Naive thymus-derived CD8-positive, alpha-beta T cell (primary cell): ENCODE measurements around the gene ZNF619. TPM values are rescaled to one million over a fixed set of nuclear protein-coding genes. Genes with fewer than 3 reads are reported as not detected.

ENCODE experiments used
- ATAC-seq, 2 donors: fragments of 150-1000 bp; cut with Tn5 transposase in 1 of 2; sonication (Bioruptor Pico), chemical (Tn5 transposase) in 1 of 2; 1 replicate in 1 of 2; 2 replicates in 1 of 2; pipeline ENCODE4 v1.10.0; 2021; ENCODE audit warnings: mild to moderate bottlenecking in 2 of 2, moderate library complexity in 2 of 2
- POLR2A ChIA-PET: fragments of 350-600 bp; sonication (Branson Sonifier 250); formaldehyde crosslinking; loops from one replicate; lab custom pipeline; 2021; ENCODE audit warnings: antibody characterized with exemption; lab: Charles Lee
- DNase-seq, 10 donors: peaks; one replicate each; pipeline versions ENCODE4 v3.0.0 to v3.0.0-alpha.2; 2020 to 2022
- H3K27ac Mint-ChIP-seq, 10 donors: one replicate each; pipeline ENCODE4 v1.8.0; 2020 to 2022; ENCODE audit warnings: mild to moderate bottlenecking in 10 of 10, mixed read lengths in 10 of 10, moderate library complexity in 4 of 10, inconsistent platforms in 1 of 10
- H3K27me3 Mint-ChIP-seq, 5 donors: one replicate each; pipeline ENCODE4 v1.8.0; 2021 to 2022; ENCODE audit warnings: mixed read lengths in 5 of 5
- H3K36me3 Mint-ChIP-seq, 3 donors: one replicate each; pipeline ENCODE4 v1.8.0; 2020 to 2022; ENCODE audit warnings: mixed read lengths in 3 of 3, mild to moderate bottlenecking in 2 of 3, inconsistent platforms in 1 of 3
- H3K4me1 Mint-ChIP-seq, 4 donors: one replicate each; pipeline ENCODE4 v1.8.0; 2021 to 2022; ENCODE audit warnings: mixed read lengths in 4 of 4
- H3K4me3 Mint-ChIP-seq, 10 donors: one replicate each; pipeline ENCODE4 v1.8.0; 2020 to 2022; ENCODE audit warnings: mild to moderate bottlenecking in 10 of 10, mixed read lengths in 10 of 10, moderate library complexity in 6 of 10, inconsistent platforms in 1 of 10
- H3K9me3 Mint-ChIP-seq, 9 donors: one replicate each; pipeline ENCODE4 v1.8.0; 2020 to 2022; ENCODE audit warnings: mixed read lengths in 9 of 9, mild to moderate bottlenecking in 3 of 9, inconsistent platforms in 1 of 9, moderate library complexity in 1 of 9
- polyA plus RNA-seq, 3 donors: library from polyadenylated mRNA; unstranded; fragments of 300-500 nt; fragmentation: Illumina TruSeq; gene quantifications; one replicate each; pipeline ENCODE4 v1.2.3, GENCODE V29; 2021
- total RNA-seq, 8 experiments: library from RNA in 2 of 8; stranded (reverse) in 2 of 8; gene quantifications; one replicate each; pipeline ENCODE4 v1.2.3 and lab custom pipeline; 2021 to 2026

The ZNF619 gene
- total and polyA plus RNA-seq, 5 experiments from 2014 or later = 2.3 to 14.2 (median 3.1) TPM

DNA sequence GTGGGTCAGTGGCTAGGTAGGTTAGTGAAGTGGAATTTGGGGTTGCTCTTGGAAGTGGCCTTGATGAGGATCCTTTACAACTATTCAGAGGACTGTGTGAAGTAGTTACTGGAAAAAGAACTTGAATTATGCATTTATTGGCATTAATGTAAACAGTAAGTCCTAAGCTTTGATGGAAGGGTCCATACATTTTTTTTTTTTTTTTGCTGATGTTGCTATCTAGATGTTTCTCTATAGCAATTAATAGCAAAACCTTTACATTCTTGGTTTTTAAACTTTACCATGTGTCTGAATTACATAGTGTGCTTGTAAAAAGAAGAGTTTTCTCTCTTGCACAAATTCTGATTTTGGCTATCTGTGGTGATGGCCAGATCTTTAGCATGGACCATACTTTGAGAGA, 57.4 kb downstream of the ZNF619 start:
- H3K36me3 Mint-ChIP-seq = peaks cover 59 to 90% (median 82%) of the 10 kb centered on the region in 3 donors
- no peak overlapping the region for H3K4me3 Mint-ChIP-seq
- no peak overlapping the region for H3K27ac Mint-ChIP-seq
- peaks cover 0 to 62% (median 31%) of the 10 kb centered on the region in 9 donors for H3K9me3 Mint-ChIP-seq
- DNase-seq = no peak
- no peaks in the 10 kb centered on the region for H3K27me3 Mint-ChIP-seq
- no peak for ATAC-seq
- POLR2A ChIA-PET = no interaction called here
- H3K4me1 Mint-ChIP-seq = peaks cover 0 to 9% (median 0%) of the 10 kb centered on the region in 4 donors

Other genes with a start within 250 kb of the ZNF619 start
- 10 to 100 TPM; 64.0 to 68.8 TPM for gene EIF1B, start 167.4 kb upstream of the ZNF619 start, total RNA-seq
- 10 to 100 TPM; 38.9 to 47.9 (median 44.2) TPM for gene EIF1B, start 167.4 kb upstream of the ZNF619 start, polyA plus RNA-seq
- not detected for gene ENTPD3, start 89.9 kb upstream of the ZNF619 start, total RNA-seq
- gene ENTPD3, start 89.9 kb upstream of the ZNF619 start, polyA plus RNA-seq = not detected
- gene RPL14, start 19.8 kb upstream of the ZNF619 start, total RNA-seq = 1,000 to 10,000 TPM; 3,382 to 3,475 TPM
- 1,000 to 10,000 TPM; 1,654 to 1,909 (median 1,883) TPM for gene RPL14, start 19.8 kb upstream of the ZNF619 start, polyA plus RNA-seq
- gene ZNF620, start 28.9 kb downstream of the ZNF619 start, total RNA-seq = 1 to 10 TPM; 3.9 to 4.1 TPM
- 1 to 10 TPM; 3.1 to 4.0 (median 3.4) TPM for gene ZNF620, start 28.9 kb downstream of the ZNF619 start, polyA plus RNA-seq
- gene ZNF621, start 47.8 kb downstream of the ZNF619 start, total RNA-seq = 10 to 100 TPM; 29.8 to 30.2 TPM
- 1 to 10 TPM; 2.8 to 4.6 (median 3.3) TPM for gene ZNF621, start 47.8 kb downstream of the ZNF619 start, polyA plus RNA-seq